Thoracic aorta endothelial cell (primary cell): Measurements from ENCODE around the gene SIRPB2. TPM values are rescaled to one million over a fixed set of nuclear protein-coding genes. Genes with fewer than 3 reads are reported as not detected.

Experiments
- small RNA-seq: library from RNA; depleted of rRNA; stranded (forward); fragments of <200 nt; gene quantifications from one replicate; pipeline ENCODE3, GENCODE V24; 2012
- total RNA-seq: library from RNA; depleted of rRNA; stranded (reverse); fragments of >200 nt; gene quantifications from 2 replicates; pipeline ENCODE4 v1.2.3, GENCODE V29; 2012

The SIRPB2 gene
- 0.79 and 1.3 TPM in 2 replicates for total RNA-seq

GRCh38 chr20:1491281-1491840 lies at the start of gene SIRPB2:
SIRPB2 (minus strand) TSS chr20:1491420; CDS start chr20:1491359, 61 bp downstream.

GRCh38 chr20:1466211-1467081 lies 24.8 kb downstream of the SIRPB2 start, which contains the start of gene NSFL1C:
NSFL1C (minus strand) TSS chr20:1466849; CDS start chr20:1466824, 25 bp downstream.

Small RNA genes lying within 50 kb of the gene (small RNA-seq; reads per million reads assigned to genes)
- not detected for gene RNU6-917P

Other genes with a start within 250 kb of the SIRPB2 start
- gene SNPH, start 225.1 kb downstream of the SIRPB2 start, total RNA-seq: 4.8 and 6.9 TPM in 2 replicates
- 4.0 and 4.1 TPM in 2 replicates for gene SDCBP2, start 162.3 kb downstream of the SIRPB2 start, total RNA-seq
- 412 and 489 TPM in 2 replicates for gene FKBP1A, start 98.4 kb downstream of the SIRPB2 start, total RNA-seq
- 41.9 and 50.4 TPM in 2 replicates for gene NSFL1C, start 24.6 kb downstream of the SIRPB2 start, total RNA-seq
- gene SIRPD, start 66.3 kb upstream of the SIRPB2 start, total RNA-seq: not detected in 2 replicates
- 0.14 and 0.80 TPM in 2 replicates for gene SIRPB1, start 128.6 kb upstream of the SIRPB2 start, total RNA-seq
- not detected in 2 replicates for gene SIRPG, start 166.4 kb upstream of the SIRPB2 start, total RNA-seq